ENCODE results near the gene LMNTD1.
"Not testable (repeated sequence)": the region's sequence is repeated elsewhere in the genome, so short reads cannot be mapped to it uniquely, and the experiment has no call there.

LMNTD1 gene

GRCh38 chr12:25435431-25435830, 117.7 kb downstream of the LMNTD1 start:
- no peak for DNase-seq (ENCODE audit: insufficient read length, low spot score)
- FAIRE-seq: no peak

- no peak for FAIRE-seq
Observed at GRCh38 chr12:25434515-25434914, 118.6 kb downstream of the LMNTD1 start.

GRCh38 chr12:25433581-25434325, 119.3 kb downstream of the LMNTD1 start:
- FAIRE-seq: no peak
- DNase-seq (ENCODE audit: insufficient read length, low spot score): peak; percentile 22

More at GRCh38 chr12:25434515-25434914, 118.6 kb downstream of the LMNTD1 start:
- no peak for DNase-seq (ENCODE audit: insufficient read length, low spot score)

- FAIRE-seq (no peak), DNase-seq (ENCODE audit: insufficient read length, low spot score) (no peak)
Observed at GRCh38 chr12:25433024-25433423, 120.1 kb downstream of the LMNTD1 start.

- FAIRE-seq: no peak
Observed at GRCh38 chr12:25427337-25428249, 125.5 kb downstream of the LMNTD1 start.

GRCh38 chr12:25426821-25427220, 126.3 kb downstream of the LMNTD1 start:
- FAIRE-seq; DNase-seq (ENCODE audit: insufficient read length, low spot score): not testable (repeated sequence)

More at GRCh38 chr12:25427337-25428249, 125.5 kb downstream of the LMNTD1 start:
- no peak for DNase-seq (ENCODE audit: insufficient read length, low spot score)

Measured in HTR-8/SVneo (cell line).